HepG2 (cell line): Measurements from ENCODE around the gene ANKRD52. TPM values are rescaled to one million over a fixed set of nuclear protein-coding genes. Genes with fewer than 3 reads are reported as not detected.
A peak's percentile ranks its signal among the peaks of the same experiment; 100 is the strongest.

Source experiments
- EP300 ChIP-seq, 3 experiments: sonication (generic) in 1 of 3; formaldehyde crosslinking in 1 of 3; IDR thresholded peaks; 2 replicates each; pipeline versions ENCODE4 v1.5.1 to v1.6.1; 2011 to 2020; ENCODE audit warnings: low read depth in 2 of 3, low read length in 2 of 3, borderline replicate concordance in 1 of 3, improper control_type of control experiment in 1 of 3, mild to moderate bottlenecking in 1 of 3, missing genetic modification reagents in 1 of 3, moderate library complexity in 1 of 3
- FOXK2 ChIP-seq: fragments of 450-650 bp; IDR thresholded peaks from 2 replicates; pipeline ENCODE4 v1.6.1; 2016
- JARID2 ChIP-seq: sonication (generic); formaldehyde crosslinking; IDR thresholded peaks from 2 replicates; pipeline ENCODE4 v1.8.1; 2023; ENCODE audit warnings: missing genetic modification reagents, inconsistent platforms; ENCODE audit not compliant: insufficient replicate concordance
- PTBP1 ChIP-seq: fragments of 200-400 bp; formaldehyde crosslinking; IDR thresholded peaks from 2 replicates; pipeline ENCODE4 v1.6.1; 2018; ENCODE audit warnings: low read length, low read depth; ENCODE audit not compliant: poor library complexity, severe bottlenecking
- RARA ChIP-seq: IDR thresholded peaks from 2 replicates; pipeline ENCODE4 v1.6.1; 2016; ENCODE audit warnings: missing genetic modification reagents, missing compliant biosample characterization
- RCOR2 ChIP-seq: IDR thresholded peaks from 2 replicates; pipeline ENCODE4 v1.6.1; 2016; ENCODE audit warnings: missing biosample characterization, missing genetic modification reagents
- REPIN1 ChIP-seq: sonication (generic); formaldehyde crosslinking; IDR thresholded peaks from 2 replicates; pipeline ENCODE4 v1.8.0; 2022; ENCODE audit warnings: missing genetic modification reagents, low read depth, mild to moderate bottlenecking, borderline replicate concordance
- SNAI1 ChIP-seq: sonication (generic); formaldehyde crosslinking; IDR thresholded peaks from 2 replicates; pipeline ENCODE4 v1.5.0; 2020; ENCODE audit warnings: mild to moderate bottlenecking, missing genetic modification reagents, borderline replicate concordance
- ZNF333 ChIP-seq: sonication (generic); formaldehyde crosslinking; IDR thresholded peaks from 2 replicates; pipeline ENCODE4 v1.4.0; 2020; ENCODE audit warnings: mild to moderate bottlenecking, missing genetic modification reagents, borderline replicate concordance
- ZNF44 ChIP-seq: sonication (generic); formaldehyde crosslinking; IDR thresholded peaks from 2 replicates; pipeline ENCODE4 v1.5.1; 2020; ENCODE audit warnings: mild to moderate bottlenecking, missing genetic modification reagents
- ZNF776 ChIP-seq: sonication (generic); formaldehyde crosslinking; IDR thresholded peaks from 2 replicates; pipeline ENCODE4 v1.4.0; 2020; ENCODE audit warnings: mild to moderate bottlenecking, missing genetic modification reagents
- ZNF850 ChIP-seq: sonication (generic); formaldehyde crosslinking; conservative IDR thresholded peaks from 2 replicates; pipeline ENCODE4 v1.9.0; 2021; ENCODE audit warnings: mild to moderate bottlenecking, missing genetic modification reagents
- polyA plus RNA-seq, 8 experiments: library from polyadenylated mRNA; depleted of rRNA in 3 of 8; stranded (reverse) in 7 of 8; unstranded in 1 of 8; fragments of >200 nt; fragmentation: Illumina TruSeq in 4 of 8; extraction: Trizol in 4 of 8; gene quantifications; 2 replicates each; pipeline versions ENCODE4 v1.2.1 to v1.2.3, GENCODE V29; 2011 to 2016; ENCODE audit warnings: low read depth in 4 of 8, missing spikeins in 1 of 8, mixed read lengths in 1 of 8; ENCODE audit not compliant: insufficient read depth in 1 of 8
- total RNA-seq, 5 experiments: library from RNA; depleted of rRNA; stranded (reverse); fragments of >200 nt; fragmentation: Illumina TruSeq; extraction: Trizol; gene quantifications; 2 replicates each; pipeline ENCODE4 v1.2.3, GENCODE V29; 2016; ENCODE audit warnings: low read depth in 1 of 5
- TF ChIP-seq, protein P1 (sequence below): sonication (generic); formaldehyde crosslinking; IDR thresholded peaks from 2 replicates; pipeline ENCODE4 v1.5.0; 2020; ENCODE audit warnings: missing genetic modification reagents
- TF ChIP-seq, protein P2 (sequence below): sonication (generic); formaldehyde crosslinking; IDR thresholded peaks from 2 replicates; pipeline ENCODE4 v1.4.0; 2020; ENCODE audit warnings: missing genetic modification reagents, borderline replicate concordance
- TF ChIP-seq, protein P3 (sequence below): sonication (generic); formaldehyde crosslinking; IDR thresholded peaks from 2 replicates; pipeline ENCODE4 v1.9.0; 2022; ENCODE audit warnings: missing genetic modification reagents, mild to moderate bottlenecking, borderline replicate concordance
- TF ChIP-seq, protein P4 (sequence below): IDR thresholded peaks from 2 replicates; pipeline ENCODE4 v1.4.0; 2020; ENCODE audit warnings: mild to moderate bottlenecking, missing genetic modification reagents

Gene ANKRD52
- total and polyA plus RNA-seq, 2 of the 13 experiments (the other 11 are each of a cell fraction or from before 2014, with no cell fraction given): 7.8 to 9.2 TPM

DNA sequence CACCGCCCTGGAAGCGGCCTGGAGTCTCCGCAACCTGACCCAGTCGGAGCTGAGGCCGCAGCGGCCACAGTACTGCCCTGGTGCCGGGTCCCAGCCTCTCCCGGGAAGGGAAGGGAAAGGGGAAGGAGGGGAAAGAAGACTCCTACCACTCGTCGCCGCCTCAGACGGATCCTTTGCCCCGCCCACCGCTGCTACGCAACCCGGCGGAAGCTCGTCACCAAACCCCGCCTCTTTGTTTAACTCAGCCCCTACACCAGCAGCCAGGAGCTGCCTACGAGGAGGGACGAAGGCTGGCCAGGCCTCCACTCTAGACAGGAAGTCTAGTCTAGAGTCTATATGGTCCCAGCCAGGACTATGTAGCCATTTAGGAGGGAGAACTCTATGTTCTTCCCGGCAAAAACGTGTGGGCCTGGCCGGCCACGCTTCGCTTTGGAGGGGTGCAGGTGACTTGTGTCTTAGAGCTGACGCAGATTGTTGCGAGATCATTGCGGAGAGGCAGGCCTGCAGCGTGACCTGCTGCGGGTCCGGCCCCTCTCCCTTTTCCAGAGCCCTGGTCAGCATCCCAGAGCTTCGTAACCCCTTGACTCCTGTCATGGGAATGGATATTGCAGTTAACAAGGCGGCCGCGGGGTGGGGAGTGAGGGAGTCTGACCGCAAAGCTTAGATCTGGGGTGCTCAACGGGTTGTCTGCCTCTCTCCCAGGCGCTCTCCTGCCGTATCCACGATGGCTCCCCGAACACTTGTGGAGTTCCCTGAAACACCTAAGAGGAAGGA lies 36.2 kb downstream of the ANKRD52 start, which contains the start of gene RNF41 (continued):
- TF ChIP-seq, protein P1, sequence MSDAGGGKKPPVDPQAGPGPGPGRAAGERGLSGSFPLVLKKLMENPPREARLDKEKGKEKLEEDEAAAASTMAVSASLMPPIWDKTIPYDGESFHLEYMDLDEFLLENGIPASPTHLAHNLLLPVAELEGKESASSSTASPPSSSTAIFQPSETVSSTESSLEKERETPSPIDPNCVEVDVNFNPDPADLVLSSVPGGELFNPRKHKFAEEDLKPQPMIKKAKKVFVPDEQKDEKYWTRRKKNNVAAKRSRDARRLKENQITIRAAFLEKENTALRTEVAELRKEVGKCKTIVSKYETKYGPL (CRISPR knock-in tag): 0 out of 2 replicates have a peak, but pooled peaks have one; percentile 56
- TF ChIP-seq ZNF333 (CRISPR knock-in tag): peak; percentile 40; the same call in 1 of the 2 replicates
- peak; percentile 92 for TF ChIP-seq ZNF44 (CRISPR knock-in tag)
- TF ChIP-seq EP300 (IDR thresholded peaks at IDR 0.05; ENCODE audit: low read depth in 2 of 2, low read length in 2 of 2): no peak
- no peak for TF ChIP-seq EP300 (CRISPR knock-in tag; IDR thresholded peaks at IDR 0.05; ENCODE audit: borderline replicate concordance)
- TF ChIP-seq, protein P2, sequence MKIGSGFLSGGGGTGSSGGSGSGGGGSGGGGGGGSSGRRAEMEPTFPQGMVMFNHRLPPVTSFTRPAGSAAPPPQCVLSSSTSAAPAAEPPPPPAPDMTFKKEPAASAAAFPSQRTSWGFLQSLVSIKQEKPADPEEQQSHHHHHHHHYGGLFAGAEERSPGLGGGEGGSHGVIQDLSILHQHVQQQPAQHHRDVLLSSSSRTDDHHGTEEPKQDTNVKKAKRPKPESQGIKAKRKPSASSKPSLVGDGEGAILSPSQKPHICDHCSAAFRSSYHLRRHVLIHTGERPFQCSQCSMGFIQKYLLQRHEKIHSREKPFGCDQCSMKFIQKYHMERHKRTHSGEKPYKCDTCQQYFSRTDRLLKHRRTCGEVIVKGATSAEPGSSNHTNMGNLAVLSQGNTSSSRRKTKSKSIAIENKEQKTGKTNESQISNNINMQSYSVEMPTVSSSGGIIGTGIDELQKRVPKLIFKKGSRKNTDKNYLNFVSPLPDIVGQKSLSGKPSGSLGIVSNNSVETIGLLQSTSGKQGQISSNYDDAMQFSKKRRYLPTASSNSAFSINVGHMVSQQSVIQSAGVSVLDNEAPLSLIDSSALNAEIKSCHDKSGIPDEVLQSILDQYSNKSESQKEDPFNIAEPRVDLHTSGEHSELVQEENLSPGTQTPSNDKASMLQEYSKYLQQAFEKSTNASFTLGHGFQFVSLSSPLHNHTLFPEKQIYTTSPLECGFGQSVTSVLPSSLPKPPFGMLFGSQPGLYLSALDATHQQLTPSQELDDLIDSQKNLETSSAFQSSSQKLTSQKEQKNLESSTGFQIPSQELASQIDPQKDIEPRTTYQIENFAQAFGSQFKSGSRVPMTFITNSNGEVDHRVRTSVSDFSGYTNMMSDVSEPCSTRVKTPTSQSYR (CRISPR knock-in tag): peak; percentile 12; the same call in 1 of the 2 replicates
- TF ChIP-seq ZNF850 (CRISPR knock-in tag): no peak
- TF ChIP-seq, protein P3, sequence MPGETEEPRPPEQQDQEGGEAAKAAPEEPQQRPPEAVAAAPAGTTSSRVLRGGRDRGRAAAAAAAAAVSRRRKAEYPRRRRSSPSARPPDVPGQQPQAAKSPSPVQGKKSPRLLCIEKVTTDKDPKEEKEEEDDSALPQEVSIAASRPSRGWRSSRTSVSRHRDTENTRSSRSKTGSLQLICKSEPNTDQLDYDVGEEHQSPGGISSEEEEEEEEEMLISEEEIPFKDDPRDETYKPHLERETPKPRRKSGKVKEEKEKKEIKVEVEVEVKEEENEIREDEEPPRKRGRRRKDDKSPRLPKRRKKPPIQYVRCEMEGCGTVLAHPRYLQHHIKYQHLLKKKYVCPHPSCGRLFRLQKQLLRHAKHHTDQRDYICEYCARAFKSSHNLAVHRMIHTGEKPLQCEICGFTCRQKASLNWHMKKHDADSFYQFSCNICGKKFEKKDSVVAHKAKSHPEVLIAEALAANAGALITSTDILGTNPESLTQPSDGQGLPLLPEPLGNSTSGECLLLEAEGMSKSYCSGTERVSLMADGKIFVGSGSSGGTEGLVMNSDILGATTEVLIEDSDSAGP (CRISPR knock-in tag): peak; percentile 87
- no peak for TF ChIP-seq PTBP1
- no peak for TF ChIP-seq FOXK2
- peak; percentile 50; the same call in 1 of the 2 replicates for TF ChIP-seq RCOR2 (CRISPR knock-in tag)
- TF ChIP-seq ZNF776 (CRISPR knock-in tag): no peak
- no peak for TF ChIP-seq REPIN1 (CRISPR knock-in tag)
- TF ChIP-seq, protein P4, sequence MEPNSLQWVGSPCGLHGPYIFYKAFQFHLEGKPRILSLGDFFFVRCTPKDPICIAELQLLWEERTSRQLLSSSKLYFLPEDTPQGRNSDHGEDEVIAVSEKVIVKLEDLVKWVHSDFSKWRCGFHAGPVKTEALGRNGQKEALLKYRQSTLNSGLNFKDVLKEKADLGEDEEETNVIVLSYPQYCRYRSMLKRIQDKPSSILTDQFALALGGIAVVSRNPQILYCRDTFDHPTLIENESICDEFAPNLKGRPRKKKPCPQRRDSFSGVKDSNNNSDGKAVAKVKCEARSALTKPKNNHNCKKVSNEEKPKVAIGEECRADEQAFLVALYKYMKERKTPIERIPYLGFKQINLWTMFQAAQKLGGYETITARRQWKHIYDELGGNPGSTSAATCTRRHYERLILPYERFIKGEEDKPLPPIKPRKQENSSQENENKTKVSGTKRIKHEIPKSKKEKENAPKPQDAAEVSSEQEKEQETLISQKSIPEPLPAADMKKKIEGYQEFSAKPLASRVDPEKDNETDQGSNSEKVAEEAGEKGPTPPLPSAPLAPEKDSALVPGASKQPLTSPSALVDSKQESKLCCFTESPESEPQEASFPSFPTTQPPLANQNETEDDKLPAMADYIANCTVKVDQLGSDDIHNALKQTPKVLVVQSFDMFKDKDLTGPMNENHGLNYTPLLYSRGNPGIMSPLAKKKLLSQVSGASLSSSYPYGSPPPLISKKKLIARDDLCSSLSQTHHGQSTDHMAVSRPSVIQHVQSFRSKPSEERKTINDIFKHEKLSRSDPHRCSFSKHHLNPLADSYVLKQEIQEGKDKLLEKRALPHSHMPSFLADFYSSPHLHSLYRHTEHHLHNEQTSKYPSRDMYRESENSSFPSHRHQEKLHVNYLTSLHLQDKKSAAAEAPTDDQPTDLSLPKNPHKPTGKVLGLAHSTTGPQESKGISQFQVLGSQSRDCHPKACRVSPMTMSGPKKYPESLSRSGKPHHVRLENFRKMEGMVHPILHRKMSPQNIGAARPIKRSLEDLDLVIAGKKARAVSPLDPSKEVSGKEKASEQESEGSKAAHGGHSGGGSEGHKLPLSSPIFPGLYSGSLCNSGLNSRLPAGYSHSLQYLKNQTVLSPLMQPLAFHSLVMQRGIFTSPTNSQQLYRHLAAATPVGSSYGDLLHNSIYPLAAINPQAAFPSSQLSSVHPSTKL (CRISPR knock-in tag): no peak; the same call in 1 of the 2 replicates
- TF ChIP-seq SNAI1 (CRISPR knock-in tag): no peak
- TF ChIP-seq JARID2 (CRISPR knock-in tag): no peak
- no peak for TF ChIP-seq RARA (CRISPR knock-in tag)
